Hypothalamus (tissue), 51 donors: ENCODE results near the gene ANKRD27.
"Not testable (repeated sequence)": the region's sequence is repeated elsewhere in the genome, so short reads cannot be mapped to it uniquely, and the experiment has no call there.

Source experiments
- DNase-seq, 51 donors: peaks; one replicate each; lab custom pipeline; 2025; lab: John Stamatoyannopoulos, UW

The ANKRD27 gene

DNA sequence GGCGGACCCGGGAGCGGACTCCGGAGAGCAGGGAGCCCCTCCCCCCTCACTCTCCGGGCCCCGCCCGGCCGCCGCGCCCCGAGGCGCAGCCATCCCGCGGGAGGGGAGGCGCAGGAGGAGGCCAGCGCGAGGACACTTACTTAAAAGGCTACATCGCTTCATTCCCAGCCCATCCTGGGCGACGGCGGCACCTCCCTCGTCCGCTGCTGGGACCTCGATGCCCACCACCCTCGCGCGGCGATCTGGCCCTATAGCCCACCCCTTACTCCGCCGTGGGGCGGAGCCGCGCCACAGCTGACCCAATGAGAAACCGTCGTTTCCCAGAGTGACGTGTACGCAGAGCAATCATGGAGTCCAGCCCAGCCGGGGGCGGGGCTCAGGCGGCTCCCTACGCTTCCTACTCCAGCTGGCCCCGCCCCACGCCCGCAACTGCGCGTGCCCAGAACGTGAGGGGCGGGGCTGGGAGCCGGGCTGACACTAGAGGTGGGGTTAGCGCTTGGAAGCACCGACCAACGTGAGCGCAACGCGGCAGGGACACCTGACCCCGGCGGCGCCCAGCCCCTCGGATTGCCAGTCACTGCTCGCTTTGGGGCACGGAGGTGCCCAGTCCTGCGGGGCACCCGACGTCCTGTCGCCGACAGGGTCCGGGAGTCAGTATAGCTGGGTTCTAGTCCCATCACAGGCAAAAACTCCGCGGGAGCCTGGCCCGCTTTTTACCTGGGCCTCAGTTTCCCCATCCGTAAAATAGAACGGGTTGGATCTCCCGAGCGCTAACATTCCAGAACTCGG is at the start of gene ANKRD27:
Gene ANKRD27 (minus strand): TSS at position 250 of the 789 bp plus-strand sequence. CDS start 16,165 bp downstream, outside the sequence.
- peak; percentile 60 to 99 (median 95) for DNase-seq

DNA sequence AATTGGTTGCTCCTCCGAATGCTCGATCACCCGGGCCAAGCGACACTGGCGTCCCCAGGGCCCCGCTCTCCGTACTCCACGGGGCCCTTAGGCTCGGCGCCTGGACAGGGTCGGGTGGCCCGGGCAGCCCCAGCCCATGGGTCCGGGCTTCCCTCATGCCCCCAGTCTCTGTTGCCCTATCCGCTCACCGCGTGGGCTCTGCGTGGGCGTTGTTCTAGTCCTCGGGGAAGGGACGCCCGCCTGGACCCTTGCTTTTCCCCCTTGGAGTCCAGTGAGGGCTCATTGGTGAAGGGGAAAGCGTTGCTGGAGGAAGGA is 45.9 kb upstream of the ANKRD27 start:
- no peak for DNase-seq

DNA sequence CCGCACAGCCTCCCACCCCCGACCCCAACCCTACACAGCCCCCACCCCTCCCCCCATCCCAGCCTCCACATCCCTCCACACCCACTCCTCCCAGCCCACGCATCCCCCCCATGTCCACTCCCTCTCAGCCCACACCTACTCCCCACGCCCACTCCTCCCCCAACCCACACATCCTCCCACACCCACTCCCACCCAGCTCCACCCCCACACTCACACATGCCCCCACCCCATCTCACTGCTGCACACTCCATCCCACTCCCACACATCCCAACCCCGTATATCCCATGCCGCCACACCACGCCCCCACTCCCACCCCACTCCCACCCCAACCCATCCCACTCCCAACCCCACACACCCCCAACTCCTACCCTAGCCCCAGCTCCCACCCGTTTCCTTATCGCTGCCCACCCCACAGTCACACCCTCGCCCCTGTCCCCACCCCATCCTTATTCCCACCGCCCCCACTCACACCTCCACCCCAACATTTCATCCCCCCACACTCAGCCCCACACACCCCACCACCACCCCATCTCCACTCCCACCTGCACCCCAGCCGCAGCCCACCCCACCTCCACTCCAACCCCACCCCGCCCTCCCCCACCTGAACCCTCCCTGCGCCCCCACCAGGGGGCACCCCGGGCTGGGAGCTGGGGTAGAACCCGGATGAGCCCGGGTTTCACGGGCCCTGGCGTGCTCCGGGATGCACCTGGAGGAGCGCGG is 45.4 kb upstream of the ANKRD27 start:
- DNase-seq = no peak

DNA sequence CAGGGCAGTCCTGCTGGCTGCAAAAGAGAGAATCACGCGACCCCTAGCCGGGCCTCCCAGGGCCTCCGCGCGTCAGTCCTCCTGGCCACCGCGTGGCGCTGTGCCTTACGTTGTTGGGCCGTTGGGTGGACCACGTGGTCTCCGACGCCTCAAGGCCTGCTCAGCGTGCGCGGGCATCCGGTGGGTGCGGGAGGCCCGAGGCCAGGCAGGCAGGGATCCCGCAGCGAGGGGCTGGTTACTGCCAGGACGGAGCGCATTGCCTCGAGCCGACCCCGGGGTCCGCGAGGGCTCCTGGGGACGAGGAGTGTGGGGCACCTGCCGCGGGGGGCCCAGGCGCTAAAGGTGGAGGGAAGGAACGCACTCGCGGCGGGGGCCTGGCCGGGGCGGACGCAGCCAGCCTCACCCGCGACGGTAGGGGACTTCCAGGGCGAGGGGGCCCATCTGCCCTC is 44.7 kb upstream of the ANKRD27 start, which contains the start of gene TDRD12:
Gene TDRD12 (plus strand): TSS at position 157 of the 449 bp plus-strand sequence. CDS start 306 bp downstream, outside the sequence.
- no peak for DNase-seq

DNA sequence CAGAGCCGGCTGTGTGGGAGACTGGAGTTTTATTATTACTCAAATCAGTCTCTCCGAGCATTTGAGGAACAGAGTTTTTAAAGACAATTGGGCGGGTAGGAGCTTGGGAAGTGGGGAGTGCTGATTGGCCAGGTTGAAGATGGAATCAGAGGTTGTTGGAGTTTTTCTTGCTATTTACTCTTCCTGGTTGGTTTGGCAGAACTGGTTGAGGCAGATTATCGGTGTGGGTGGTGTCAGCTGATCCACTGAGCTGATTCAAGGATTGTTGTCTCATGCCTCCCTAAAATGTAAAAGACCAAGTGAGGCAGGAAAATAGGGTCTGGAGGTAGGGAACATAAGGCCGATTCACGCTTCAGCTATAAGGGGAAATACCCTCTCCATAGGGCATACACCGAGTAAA is 43.3 kb upstream of the ANKRD27 start:
- DNase-seq = peak in 1 of 51 donors; percentile 3

DNA sequence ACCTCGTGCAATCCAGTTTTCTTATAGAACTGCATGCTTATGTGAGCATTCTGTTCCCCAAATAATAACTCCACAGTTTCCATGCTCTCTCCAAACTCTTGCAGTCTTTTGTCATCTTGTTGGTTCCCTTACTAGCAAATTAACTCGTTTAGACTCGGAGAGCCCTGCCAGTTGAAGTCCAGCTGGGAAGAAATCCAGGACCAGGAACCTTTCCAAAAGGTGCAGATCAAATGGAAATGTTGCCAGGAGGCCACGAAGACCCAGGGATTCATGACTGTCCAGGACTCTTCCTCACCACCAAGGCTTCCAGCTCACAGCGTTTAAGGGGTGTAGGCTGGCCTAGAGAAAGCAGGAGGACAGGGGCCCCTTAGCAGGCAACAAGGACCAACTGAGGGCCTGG is 42.5 kb upstream of the ANKRD27 start:
- DNase-seq = no peak

DNA sequence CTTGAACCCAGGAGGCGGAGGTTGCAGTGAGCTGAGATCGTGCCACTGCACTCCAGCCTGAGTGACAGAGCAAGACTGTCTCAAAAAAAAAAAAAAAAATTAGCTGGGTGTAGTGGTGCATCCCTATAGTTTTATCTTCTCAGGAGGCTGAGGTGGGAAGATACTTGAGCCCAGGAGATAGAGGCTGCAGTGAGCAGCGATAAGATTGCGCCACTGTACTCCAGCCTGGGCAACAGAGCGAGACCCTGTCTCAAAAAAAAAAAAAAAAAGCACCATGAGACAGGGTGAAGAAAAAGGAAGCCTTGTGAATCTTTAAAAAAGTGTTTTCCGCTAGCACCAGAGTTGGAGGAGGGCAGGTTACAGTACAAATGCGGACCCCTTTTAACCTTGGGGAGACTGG is 41.2 kb upstream of the ANKRD27 start:
- not testable (repeated sequence) for DNase-seq

DNA sequence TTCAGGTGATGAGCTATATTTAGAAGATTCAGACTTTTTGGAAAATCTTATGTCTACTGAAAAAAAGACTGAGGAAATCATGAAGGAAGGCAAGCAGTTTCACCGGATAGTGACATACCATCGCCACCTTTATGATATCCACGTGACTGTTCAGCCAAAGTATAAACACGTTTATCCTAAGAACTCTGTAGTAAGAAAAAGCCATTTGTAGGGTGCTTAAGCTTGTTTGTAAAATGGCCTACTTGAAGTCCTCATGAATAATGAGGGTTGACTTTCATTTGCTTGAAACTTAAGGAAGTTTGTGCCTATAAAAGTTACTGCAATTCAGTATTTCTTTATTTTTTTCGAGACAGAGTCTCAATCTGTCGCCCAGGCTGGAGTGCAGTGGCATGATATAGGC is 36.8 kb upstream of the ANKRD27 start:
- no peak for DNase-seq

DNA sequence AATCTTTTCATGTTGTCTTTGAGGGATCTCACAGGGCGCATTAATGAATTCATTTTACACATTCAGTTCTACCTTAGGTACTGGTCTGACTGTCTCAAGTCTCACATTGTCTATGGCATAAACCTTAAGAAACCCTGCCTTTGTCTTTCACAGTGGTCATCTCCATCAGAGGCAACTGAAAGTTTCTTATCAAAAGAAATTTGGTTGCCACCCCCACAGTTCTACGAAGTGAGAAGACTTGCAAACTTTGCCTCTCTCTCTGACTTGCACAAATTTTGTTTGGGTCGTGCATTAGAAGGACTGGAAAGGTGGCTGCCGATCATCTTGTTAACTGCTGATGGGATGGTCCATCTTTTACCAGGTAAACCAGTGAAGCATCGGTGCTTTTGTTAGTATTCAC is 34.1 kb upstream of the ANKRD27 start:
- no peak for DNase-seq

DNA sequence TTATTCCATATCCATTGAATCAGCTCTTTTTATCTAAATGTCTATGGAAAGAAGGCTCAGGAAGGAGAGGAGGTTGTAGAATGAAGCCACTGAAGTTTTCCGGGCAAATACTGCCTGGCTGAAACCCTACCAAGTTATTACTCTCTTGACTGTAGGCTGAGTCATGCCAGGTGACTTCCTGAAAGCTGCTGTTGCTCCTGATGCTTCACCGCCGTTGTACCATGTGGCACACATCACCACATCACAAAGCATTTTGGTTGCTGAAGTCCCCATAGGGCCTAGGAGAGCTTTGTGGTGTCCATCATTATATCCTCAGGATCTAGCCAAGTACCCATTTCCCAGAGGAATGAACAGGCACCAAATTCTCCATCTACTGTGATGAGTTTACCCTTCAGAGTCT is 33.5 kb upstream of the ANKRD27 start:
- no peak for DNase-seq

DNA sequence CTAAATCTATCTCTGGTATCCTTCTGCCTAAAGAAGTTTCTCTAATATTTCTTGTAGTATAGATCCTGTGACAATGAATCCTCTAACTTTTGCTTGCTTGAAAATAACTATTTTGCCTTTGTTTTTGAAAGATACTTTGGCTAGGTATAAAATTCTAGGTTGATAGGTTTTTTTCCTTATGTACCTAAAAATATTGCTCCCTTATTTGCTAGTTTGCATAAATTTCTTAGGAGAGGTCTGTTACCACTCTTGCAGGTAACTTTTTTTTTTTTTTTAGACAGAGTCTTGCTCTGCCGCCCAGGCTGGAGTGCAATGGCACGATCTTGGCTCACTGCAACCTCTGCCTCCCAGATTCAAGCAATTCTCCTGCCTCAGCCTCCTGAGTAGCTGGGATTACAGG is 29.0 kb upstream of the ANKRD27 start:
- DNase-seq = not testable (repeated sequence)

DNA sequence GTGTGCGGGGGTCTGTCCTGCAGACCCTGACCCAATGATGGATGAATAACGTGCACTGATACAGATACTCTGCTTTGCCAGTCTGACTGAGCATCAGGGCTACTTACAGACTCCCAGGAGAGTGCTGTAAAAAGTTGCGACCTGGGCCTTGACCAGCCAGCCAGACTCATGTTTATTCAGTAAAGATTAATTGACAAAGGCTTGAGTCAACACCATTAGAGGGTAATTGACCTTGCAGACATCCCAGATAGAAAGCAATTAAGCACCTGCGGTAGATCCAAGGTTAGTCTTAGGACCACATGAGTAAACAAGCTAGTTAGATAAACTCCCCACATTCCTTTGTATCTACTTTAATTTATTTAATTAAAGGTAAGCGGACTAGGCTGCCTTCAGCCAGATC is 27.0 kb upstream of the ANKRD27 start:
- DNase-seq = no peak

DNA sequence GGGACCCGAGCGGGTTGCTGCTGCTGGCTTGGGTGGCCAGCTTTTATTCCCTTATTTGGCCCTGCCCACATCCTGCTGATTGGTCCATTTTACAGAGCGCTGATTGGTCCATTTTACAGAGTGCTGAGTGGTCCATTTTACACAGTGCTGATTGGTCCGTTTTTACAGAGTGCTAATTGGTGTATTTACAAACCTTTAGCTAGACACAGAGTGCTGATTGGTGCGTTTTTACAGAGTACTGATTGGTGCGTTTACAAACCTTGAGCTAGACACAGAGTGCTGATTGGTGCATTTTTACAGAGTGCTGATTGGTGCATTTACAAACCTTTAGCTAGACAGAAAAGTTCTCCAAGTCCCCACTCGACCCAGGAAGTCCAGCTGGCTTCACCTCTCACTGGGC is 25.1 kb upstream of the ANKRD27 start:
- not testable (repeated sequence) for DNase-seq

DNA sequence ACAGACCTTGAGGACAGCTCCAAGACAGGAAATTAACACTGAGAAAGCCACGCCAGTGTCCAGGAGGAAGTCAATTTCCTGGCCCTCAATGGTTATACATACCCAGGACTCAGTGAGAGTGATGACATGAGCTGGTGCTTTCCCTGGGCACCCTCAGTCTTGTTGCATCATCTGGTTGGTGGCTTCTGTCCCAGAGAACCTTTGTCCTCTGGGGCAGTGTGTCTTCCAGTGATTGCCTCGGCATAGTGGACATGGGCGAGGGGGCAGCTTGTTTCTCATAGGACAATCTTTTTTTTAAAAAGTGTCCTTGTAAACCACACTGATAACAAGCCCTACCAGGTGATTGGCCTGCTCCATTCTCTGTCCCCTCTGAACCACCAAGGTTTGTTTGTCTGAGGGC is 21.8 kb upstream of the ANKRD27 start:
- not testable (repeated sequence) for DNase-seq

DNA sequence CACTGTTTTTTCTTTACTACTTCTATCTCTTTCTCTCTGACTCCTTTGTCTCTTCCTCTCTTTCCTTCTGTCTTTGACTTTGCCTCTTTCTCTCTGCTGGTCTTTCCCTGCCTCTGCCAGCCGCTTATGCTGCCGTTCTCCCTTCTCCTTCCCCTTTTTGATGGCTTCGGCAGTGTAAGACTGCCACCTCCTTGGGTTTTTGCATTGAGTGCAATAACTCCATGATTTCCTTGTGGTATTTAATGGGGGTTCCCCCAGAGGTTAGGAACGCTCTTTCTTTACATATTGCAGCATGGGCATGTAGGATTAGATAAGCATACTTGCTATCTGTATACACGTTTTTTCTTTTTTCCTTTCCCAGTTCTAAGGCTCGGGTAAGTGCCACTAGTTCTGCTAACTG is 20.5 kb upstream of the ANKRD27 start:
- DNase-seq = not testable (repeated sequence)

DNA sequence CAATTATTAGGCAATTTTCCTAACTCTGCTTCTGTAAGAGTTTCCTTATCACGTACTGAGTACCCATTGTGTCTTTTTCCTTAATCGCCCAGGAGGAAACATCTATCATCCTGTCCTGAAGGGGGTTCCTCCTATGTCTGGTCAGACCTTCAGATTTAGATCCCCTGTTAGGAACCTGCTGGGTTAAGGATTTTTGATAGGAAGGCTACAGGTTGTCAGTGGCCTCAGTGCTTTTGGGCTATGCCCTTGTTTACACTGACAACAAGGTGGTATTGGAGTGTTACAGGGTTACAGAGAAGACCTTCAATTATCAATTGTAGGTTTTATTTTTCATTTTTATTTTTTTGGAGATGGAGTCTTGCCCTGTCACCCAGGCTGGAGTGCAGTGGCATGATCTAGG is 19.9 kb upstream of the ANKRD27 start:
- not testable (repeated sequence) for DNase-seq

DNA sequence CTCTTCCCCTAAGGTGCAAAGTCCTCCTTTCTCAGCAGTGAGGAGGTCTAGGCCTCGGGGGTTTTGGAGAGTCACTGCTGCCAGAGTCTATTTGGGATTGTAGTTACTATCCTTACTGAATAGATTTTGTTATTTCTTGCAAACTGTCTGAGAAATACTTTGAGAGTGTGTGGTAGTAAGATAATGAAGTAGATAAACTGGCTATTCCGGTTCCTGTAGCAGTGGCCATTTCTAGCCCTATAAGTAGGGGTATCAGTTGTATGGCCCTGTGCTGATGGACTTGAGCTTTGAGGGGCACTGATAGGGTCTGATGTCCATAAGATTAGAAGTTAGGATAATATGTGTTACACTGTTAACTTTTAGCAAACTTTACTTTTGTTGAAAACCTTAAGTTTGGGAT is 19.3 kb upstream of the ANKRD27 start:
- DNase-seq = not testable (repeated sequence)

DNA sequence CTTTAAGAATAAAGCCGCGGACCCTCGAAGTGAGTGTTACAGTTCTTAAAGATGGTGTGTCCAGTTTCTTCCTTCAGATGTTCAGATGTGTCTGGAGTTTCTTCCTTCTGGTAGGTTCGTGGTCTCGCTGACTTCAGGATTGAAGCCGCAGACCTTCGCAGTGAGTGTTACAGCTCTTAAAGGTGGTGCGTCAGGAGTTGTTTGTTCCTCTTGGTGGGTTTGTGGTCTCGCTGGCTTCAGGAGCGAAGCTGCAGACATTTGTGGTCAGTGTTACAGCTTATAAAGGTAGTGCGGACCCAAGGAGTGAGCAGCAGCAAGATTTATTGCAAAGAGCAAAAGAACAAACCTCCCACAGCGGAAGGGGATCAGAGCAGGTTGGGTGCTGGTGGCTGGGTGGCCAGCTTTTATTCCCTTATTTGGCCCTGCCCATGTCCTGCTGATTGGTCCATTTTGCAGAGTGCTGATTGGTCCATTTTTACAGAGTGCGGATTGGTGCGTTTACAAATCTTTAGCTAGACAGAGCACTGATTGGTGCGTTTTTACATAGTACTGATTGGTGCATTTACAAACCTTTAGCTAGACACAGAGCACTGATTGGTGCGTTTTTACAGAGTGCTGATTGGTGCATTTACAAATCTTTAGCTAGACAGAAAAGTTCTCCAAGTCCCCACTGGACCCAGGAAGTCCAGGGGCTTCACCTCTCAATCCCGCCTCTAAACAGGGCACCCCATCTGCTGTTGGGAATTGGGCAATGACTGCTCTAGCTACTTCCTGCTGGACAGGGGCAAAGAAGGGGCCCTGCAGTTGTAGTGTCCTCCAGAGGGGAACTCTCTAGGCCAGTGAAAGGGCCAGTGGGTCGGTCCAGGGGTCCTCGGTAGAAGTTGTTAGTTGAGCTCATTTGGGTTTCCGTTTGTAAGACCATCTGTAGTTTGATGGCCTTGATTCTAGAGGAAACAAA is 18.4 kb upstream of the ANKRD27 start:
- not testable (repeated sequence) for DNase-seq

DNA sequence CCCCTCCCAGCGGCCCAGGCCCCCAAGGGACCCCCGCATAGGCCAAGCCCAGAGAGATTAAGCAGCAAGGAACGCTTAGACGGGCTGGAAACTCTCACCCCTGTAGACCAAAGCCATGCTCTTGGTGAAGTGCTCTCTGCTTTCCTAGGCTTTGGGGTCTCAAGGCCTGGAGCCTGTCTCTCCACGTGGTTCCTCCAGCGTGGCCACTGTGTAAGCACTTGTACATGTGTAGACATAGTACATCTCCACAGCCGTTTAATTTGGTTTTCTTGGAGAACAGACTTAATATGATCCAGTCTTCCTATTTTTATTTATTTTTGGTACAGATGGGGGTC is 17.7 kb upstream of the ANKRD27 start:
- no peak for DNase-seq

DNA sequence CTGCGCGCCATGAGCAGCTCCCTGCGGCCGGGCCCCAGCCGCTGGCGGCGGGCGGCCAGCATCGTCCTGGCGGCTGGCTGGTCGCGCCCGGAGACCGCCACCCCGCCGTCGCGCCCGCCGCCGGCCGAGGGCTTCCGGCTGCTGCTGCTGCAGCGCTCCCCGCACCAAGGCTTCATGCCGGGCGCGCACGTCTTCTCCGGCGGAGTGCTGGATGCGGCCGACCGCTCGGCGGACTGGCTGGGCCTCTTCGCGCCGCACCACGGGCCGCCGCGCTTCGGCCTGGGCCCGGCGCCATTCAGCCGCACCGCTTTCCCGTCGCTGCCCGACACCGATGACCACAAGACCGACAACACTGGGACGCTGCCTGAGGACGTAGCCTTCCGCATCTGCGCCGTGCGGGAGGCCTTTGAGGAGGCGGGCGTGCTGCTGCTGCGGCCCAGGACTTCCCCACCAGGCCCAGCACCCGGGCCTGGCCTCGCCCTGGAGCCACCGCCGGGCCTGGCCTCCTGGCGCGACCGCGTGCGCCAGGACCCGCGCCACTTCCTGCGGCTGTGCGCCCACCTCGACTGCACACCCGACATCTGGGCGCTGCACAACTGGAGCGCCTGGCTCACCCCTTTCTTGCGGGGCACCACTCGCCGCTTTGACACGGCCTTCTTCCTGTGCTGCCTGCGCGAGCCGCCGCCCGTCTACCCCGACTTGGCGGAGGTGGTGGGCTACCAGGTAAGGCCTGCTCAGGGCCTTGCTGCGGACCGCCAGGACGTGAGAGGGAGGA is 17.2 kb upstream of the ANKRD27 start:
- DNase-seq = peak in 42 of 51 donors; percentile 10 to 74 (median 48)
